GM18858 (cell line): ENCODE data around the gene EGR1.

Experiments
- ATAC-seq: cut with Tn5 transposase; IDR thresholded peaks from one replicate; pipeline ENCODE4 v1.9.1; 2021; ENCODE audit not compliant: unreplicated experiment

EGR1 gene

GRCh38 chr5:138465261-138466124 lies at the start of gene EGR1:
Gene EGR1 (plus strand): TSS chr5:138465479. CDS start chr5:138465762, 283 bp downstream.
- peak; percentile 36 for ATAC-seq

GRCh38 chr5:138418444-138418843 lies 46.8 kb upstream of the EGR1 start:
- ATAC-seq, result no peak

GRCh38 chr5:138425079-138425478 lies 40.2 kb upstream of the EGR1 start:
- no peak for ATAC-seq

- no peak for ATAC-seq
Measured at GRCh38 chr5:138435943-138436342, 29.3 kb upstream of the EGR1 start.

- ATAC-seq, result no peak
Measured at GRCh38 chr5:138438003-138438723, 27.1 kb upstream of the EGR1 start.

- ATAC-seq, result no peak
Measured at GRCh38 chr5:138438724-138439476, 26.4 kb upstream of the EGR1 start, which contains the start of gene REEP2. Gene REEP2 (plus strand): TSS chr5:138439057. CDS start chr5:138439209, 152 bp downstream.

- ATAC-seq, result no peak
Measured at GRCh38 chr5:138439477-138440158, 25.7 kb upstream of the EGR1 start.

GRCh38 chr5:138440159-138441073 lies 24.9 kb upstream of the EGR1 start:
- no peak for ATAC-seq

GRCh38 chr5:138441221-138441620 lies 24.1 kb upstream of the EGR1 start:
- ATAC-seq, result no peak

GRCh38 chr5:138444078-138444773 lies 21.1 kb upstream of the EGR1 start:
- no peak for ATAC-seq

- no peak for ATAC-seq
Measured at GRCh38 chr5:138444774-138445546, 20.3 kb upstream of the EGR1 start.

GRCh38 chr5:138445547-138446271 lies 19.6 kb upstream of the EGR1 start:
- ATAC-seq, result no peak

- ATAC-seq, result no peak
Measured at GRCh38 chr5:138448070-138448469, 17.2 kb upstream of the EGR1 start.

- no peak for ATAC-seq
Measured at GRCh38 chr5:138448481-138449398, 16.5 kb upstream of the EGR1 start.

GRCh38 chr5:138449501-138450239 lies 15.6 kb upstream of the EGR1 start:
- ATAC-seq, result no peak

- ATAC-seq, result no peak
Measured at GRCh38 chr5:138450971-138451370, 14.3 kb upstream of the EGR1 start.
